ENCODE measurements around the gene RBFOX2. TPM values are rescaled to one million over a fixed set of nuclear protein-coding genes. Genes with fewer than 3 reads are reported as not detected.

Gene RBFOX2
- total and polyA plus RNA-seq, 10 of the 15 experiments (the other 5 are each of a cell fraction or from before 2014, with no cell fraction given) = 0.01 to 2.7 (median 0.17) TPM; not detected in 4

- TF ChIP-seq ZBTB40 (IDR thresholded peaks at IDR 0.05; ENCODE audit: borderline replicate concordance) (no peak), ATF2 (IDR thresholded peaks at IDR 0.05; ENCODE audit: low read length) (no peak)
These were observed 124.3 kb downstream of the RBFOX2 start (continued) for GRCh38 chr22:35904336-35904692.

GRCh38 chr22:35903571-35904335, 124.9 kb downstream of the RBFOX2 start:
- RAD21 ChIA-PET (ENCODE audit: unreplicated experiment) = no interaction called here
- no peaks in the 10 kb centered on the region; the same call in 1 of the 2 replicates for H3K4me1 ChIP-seq (ENCODE audit: control insufficient read depth, insufficient read depth, low read length)
- 28% methylated on average over 3 of the region's 3 CpGs for WGBS (ENCODE audit: insufficient coverage, insufficient replicate concordance, low lambda C conversion rate, missing lambda C conversion rate)

More at GRCh38 chr22:35903571-35904335, 124.9 kb downstream of the RBFOX2 start:
- Histone ChIP-seq H3K27me3 (replicated peaks in 1 of 2; ENCODE audit: control insufficient read depth in 2 of 2, insufficient read depth in 2 of 2, low read length in 1 of 2) (no peaks in the 10 kb centered on the region), H3K4me2 (ENCODE audit: control insufficient read depth, insufficient read depth) (no peak overlapping the region), H2AFZ (ENCODE audit: control insufficient read depth, low read depth, low read length) (no peak overlapping the region), H3K36me3 (ENCODE audit: control insufficient read depth in 2 of 2, insufficient read depth in 2 of 2, low read length in 1 of 2) (no peaks in the 10 kb centered on the region), H4K20me1 (ENCODE audit: control insufficient read depth, insufficient read depth) (no peaks in the 10 kb centered on the region), H3K79me2 (ENCODE audit: control insufficient read depth, insufficient read depth, low read length) (no peaks in the 10 kb centered on the region), H3K27ac (ENCODE audit: control insufficient read depth, insufficient read depth) (no peak overlapping the region), H3K4me3 (no peak overlapping the region), H3K9ac (ENCODE audit: control insufficient read depth, insufficient read depth, low read length) (no peak overlapping the region), H3K9me3 (replicated peaks; ENCODE audit: control insufficient read depth, insufficient read depth, low read length) (no peaks in the 10 kb centered on the region)
- TF ChIP-seq POLR2AphosphoS5 (IDR thresholded peaks at IDR 0.05; ENCODE audit: low read length) (no peak), SPI1 (IDR thresholded peaks at IDR 0.05; ENCODE audit: borderline replicate concordance, insufficient read depth, low read depth, low read length) (peak; percentile 24; the same call in 1 of the 2 replicates)
- intact Hi-C loops (cut with micrococcal nuclease; ENCODE audit: unreplicated experiment) = no loop called here
- ChIA-PET SMC1A (ENCODE audit: uncharacterized antibody, unreplicated experiment) (no interaction called here), POLR2A (no interaction called here), CTCF (interaction anchor here (0.9 kb wide), 1 partner anchor 15 kb away, joined by 3 read pairs; no protein-coding TSS in a partner anchor)
- FAIRE-seq (no peak), DNase-seq (ENCODE audit: low read depth, low spot score) (no peak), ATAC-seq (no peak)
- in situ Hi-C loops (cut with MboI) = no loop called here
- BruUV-seq (replicated peaks) = no TSS peak

Data from GM12878 (cell line).